Pulmonary artery endothelial cell (primary cell): ENCODE results near the gene SPINK4. TPM values are rescaled to one million over a fixed set of nuclear protein-coding genes. Genes with fewer than 3 reads are reported as not detected.

Source experiments
- DNase-seq: peaks from one replicate; pipeline ENCODE4 v3.0.0-alpha.2; 2011; ENCODE audit warnings: low read depth, low spot score
- total RNA-seq: library from RNA; depleted of rRNA; stranded (reverse); fragments of >200 nt; gene quantifications from 2 replicates; pipeline ENCODE4 v1.2.3, GENCODE V29; 2014

SPINK4 gene, protein sequence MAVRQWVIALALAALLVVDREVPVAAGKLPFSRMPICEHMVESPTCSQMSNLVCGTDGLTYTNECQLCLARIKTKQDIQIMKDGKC
- not detected in 2 replicates for total RNA-seq

DNA sequence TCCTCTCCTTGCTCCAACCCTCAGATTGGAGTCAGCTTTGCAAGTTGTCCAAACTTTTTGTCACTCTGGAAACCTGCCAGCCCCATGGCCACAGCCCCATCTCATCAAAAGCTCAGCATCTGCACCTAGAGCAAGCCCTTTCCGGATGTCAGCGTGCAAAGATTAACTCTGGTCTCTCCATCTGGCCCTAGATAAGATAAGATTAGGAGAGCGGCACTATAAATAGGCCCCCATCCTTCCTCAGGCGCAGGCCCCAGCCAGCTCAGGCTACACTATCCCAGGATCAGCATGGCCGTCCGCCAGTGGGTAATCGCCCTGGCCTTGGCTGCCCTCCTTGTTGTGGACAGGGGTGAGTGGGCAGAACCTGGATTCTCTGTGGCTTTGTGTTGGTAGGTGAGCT is at the start of gene SPINK4:
Gene SPINK4, plus strand, starts transcription at position 247 of the 400 bp plus-strand sequence. Its CDS starts 42 bp downstream, at position 289.
- DNase-seq: no peak

DNA sequence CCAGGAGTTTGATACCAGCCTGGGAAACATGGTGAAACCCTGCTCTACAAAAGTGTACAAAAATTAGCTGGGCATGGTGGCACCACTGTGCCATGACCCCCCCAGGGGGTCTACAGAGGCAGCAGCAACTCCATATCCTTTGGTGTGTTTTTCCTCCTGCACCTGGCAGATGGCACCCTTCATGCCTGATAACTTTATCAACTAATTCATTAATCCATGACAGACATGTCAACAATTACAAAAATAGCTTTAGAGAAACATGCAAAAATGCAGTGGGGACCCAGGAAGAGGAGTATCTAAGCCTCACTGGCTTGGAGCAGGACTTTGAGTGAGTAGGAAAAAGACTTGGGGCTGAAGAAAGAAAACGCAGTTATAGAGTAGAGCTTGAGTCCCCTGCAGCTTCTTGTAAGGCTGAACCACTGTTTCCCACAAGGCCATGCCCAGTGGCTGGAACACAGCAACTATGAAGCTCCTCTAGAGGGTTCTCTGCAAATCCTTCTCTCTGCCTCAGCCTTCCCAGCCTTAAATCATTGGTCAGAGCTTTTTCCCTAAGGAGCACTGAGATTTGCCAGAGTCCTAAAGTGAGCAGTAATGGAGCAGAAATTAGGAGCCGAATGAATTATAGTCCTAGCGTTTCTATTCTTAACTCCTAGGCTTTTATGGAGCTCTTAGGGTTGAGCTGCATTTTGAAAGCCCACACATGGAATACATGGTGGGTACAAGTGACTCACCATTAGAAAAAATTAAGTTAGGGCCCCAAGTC is 47.3 kb upstream of the SPINK4 start:
- no peak for DNase-seq

DNA sequence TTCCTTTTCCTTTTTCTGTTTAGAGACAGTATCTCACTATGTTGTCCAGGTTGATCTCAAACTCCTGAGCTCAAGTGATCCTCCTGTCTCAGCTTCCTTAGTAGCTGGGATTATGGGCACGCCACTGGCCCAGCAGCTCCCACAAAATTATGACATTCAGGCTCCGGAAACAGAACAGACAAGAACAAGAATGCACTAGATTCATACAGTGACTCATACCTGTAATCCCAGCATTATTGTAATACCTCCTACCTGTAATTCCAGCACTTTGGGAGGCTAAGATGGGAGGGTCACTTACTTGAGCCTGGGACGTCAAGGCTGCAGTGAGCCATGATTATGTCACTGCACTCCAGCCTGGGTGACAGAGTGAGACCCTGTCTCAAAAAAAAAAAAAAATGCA is 46.1 kb upstream of the SPINK4 start:
- DNase-seq: no peak

DNA sequence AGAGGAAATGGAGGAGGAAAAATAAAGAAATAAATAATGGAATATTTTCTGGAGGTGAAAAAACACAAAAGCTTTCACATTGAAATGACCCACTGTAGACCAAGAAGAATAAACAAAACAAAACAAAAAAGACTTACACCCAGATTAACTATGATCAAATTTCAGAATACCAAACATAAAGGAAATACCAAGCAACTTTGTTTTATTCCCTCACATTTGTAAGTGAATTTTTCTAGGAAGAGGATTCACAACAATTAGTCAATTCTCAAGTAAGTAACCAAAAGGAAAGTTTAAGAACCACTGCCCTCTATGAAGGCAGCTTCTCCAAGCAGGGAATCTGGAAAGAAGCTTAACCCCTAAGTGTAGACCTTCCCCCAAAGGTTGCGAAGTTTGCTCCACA is 43.2 kb upstream of the SPINK4 start:
- DNase-seq: no peak

DNA sequence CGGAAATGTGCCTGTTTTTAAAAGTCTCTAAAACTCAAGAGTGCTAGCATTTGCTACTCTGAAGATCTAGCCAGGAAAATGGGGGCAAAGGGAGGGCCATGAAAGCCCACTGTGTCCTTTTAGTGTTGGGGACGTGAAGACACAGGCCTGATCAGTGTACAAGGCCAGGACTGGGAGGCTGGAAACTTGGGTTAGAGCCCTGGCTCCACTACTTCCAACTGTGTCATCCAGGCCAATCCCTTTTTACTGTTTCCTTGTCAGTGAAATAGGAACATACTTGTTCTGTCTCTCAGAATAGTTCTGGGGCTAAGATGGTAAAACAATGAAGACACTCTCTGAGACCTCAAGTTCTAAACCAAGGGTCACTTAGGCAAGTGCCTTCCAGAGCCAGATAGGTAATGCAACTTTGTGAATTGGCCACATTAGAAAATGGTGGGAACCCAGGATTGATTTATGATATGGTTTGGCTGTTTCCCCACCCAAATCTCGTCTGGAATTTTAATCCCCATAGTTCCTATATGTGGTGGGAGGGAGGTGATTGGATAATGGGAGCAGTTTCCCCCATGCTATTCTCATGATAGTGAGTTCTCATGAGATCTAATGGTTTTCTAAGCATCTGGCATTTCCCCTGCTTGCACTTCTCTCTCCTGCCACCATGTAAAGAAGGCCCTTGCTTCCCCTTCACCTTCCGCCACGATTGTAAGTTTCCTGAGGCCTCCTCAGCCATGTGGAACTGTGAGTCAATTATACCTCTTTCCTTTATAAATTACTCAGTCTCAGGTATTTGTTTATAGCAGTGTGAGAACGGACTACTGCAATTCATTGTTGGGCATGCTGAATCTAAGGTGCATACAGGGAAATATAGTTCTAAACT is 42.5 kb upstream of the SPINK4 start:
- no peak for DNase-seq

DNA sequence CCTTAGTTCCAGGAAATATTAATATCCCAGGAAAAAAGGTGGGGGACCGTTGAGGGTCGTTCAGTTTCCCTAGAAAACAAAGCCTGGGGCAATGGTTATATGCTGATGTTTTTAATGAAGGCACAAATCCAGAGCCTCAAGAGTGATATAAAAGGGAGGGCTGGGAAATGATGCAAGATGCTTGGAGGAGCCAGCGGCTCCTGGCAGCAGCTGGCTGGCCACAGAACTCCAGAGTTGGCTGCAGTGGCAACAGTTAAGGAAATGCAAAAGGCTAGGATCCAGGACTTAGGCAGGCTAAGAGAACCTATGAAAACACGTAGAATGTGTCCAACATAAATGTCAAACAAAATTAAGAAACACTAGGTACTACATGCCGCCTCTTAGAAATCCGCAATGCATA is 41.8 kb upstream of the SPINK4 start:
- DNase-seq: no peak

DNA sequence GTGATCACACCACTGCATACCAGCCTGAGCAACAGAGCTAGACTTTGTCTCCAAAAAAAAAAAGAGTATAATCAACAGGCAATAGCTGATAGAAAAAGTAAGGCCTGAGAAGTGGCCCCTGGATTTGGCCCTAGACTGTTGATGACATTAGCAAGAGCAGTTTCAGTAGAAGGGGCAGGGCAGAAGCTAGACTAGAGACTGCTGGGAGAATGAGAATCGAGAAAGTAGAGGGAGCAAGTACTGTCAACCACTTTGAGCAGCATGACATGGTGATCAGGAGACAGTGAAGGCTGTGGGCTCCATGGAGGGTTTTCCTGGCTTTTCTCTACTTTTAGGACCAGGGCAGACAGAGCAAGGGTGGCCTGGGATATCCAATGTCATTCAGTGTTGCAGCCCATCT is 37.9 kb upstream of the SPINK4 start:
- DNase-seq: no peak

DNA sequence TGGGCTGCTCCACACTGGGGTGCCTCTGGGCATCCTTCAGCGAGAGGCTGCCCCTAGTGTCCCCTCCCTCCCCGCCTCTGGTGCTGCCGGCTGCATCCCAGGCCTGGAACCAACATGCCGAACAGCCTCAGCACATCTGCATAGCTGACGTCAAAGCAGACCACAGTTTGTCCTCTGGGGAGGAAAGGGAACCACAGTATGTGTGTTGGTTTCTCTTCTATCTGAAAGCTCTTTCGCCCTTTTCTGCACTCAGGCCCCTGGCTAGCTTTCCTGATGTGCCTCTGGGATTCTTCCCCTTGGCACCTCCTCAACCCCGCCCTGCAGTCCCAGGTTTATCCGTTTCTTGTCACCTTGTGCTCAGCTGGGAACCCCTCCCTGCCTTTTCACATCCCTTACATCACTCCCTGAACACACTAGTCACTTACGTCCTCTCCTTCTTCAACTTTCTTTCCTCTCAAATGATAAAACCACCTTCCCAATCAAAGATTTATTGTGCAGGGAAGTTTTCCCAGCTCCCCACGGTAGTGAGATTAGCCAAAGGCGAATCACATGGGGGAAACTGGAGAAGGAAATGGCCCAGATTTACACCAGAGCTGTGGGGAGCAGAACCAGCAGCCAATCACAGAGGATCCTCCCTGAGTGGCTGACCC is 37.3 kb upstream of the SPINK4 start:
- no peak for DNase-seq

DNA sequence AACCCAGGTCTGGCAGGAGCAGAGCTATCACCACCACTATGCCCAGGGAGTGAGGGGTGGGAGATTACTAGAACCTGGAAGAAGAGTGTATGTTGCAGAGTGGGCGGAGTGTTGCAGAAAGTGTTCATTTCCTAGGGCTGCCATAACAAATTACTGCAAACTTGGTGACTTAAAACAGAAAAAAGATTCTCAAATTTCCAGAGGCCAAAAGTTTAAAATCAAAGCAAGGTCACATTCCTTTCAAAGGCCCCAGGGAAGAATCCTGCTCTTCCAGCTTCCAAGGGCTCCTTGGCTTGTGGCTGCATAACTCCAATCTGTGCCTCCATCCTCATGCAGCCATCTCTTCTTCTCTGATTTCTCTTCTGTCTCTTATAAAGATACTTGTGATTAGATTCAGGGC is 30.6 kb upstream of the SPINK4 start:
- DNase-seq: no peak

DNA sequence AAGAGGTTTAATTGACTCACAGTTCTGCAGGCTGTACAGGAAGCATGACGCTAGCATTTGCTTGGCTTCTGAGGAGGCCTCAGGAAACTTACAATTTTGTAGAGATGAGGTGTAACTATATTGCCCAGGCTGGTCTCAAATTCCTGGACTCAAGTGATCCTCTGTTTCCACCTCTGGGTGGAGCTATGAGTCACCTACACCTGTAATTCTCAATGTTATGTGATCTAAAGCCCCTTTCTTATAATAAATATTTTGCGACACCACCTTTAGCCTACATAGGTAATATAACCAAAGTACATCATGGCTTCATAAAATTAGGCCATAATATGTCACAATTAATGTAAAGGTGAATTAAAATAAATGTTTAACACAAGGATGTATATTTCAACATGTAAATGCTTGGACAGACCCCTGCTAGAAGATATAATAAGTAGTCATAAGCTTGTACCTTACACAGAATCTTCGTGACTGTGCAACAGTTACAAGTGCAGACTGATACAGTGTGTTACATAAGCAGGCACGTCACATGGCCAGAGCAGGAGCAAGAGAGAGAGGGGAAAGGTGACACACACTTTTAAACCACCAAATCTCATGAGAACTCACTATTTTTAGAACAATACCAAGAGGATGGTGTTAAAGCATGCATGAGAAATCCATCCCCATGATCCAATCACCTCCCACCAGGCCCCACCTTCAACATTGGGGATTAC is 29.8 kb upstream of the SPINK4 start:
- no peak for DNase-seq

DNA sequence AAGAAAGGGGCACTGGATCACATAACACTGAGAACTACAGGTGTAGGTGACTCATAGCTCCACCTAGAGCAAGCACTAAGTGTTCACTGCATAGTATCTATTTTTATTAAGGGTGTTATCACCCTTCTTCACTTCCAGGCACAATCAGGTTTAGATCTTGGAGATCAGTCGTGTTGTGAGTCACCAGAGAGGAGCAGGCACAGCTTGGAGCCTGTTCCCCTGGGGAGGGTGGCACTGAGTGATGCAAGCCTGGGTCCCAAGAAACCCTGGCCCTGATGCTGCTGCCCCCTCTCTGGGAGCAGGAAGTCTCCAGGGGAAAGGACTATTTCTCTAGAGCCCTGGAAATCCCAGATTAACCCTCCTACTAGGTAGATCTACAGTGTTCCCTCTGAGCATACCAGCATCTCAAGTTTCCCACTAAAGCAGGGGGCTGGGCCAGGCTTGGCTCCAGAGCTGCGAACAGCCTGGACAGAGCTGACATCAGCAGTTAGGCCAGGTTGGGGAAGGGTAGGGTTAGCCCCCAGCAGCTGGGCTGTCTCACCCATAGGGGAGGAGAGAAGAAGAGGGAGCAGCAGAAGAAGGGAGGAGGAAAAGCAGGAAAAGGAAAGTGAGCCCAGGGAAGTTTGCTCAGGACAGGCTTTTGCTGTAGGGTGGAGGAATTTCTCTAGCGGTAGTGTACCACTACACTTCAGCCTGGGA is 28.1 kb upstream of the SPINK4 start:
- no peak for DNase-seq

DNA sequence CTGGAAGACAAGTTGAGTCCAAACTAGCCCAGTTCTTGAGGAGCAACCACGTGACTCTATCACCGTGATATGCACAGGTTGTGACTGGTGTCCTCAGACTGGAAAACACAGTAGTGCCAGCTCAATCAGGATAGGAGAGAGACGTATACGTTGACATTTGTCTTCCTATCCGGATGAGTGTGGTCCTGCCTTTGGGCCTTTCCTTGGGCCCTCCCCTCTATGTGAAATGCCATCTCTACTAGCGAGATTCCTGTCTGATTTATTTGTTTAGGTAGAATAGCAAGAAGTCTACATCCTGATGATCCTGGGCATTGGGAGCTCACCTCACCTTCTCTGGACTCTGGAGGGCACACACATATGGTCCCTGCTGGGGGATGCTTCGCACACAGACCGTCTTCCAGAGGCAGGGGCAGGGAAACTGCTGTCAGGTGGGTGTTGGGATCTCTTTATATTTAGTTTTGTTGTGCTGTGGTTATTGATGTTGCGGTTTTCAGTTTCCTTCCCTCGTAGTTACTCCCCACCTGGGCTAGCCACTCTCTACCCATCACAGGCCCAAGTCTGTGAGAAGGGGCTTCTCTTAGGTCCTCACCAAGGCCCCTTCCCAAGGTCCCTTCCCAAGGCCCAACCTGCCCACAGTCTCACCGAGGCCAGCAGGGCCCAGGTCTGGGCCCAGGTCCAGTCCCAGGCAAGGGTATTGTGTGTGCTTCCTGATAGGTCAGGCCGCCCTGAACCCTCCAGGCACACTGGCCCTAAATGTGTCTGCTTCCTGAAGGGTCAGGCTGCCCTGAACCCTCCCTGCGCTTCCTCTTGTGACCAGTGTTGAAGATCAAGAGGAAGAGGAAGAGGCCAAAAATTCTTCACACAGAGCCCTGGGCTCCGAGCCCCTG is 19.0 kb upstream of the SPINK4 start:
- no peak for DNase-seq

DNA sequence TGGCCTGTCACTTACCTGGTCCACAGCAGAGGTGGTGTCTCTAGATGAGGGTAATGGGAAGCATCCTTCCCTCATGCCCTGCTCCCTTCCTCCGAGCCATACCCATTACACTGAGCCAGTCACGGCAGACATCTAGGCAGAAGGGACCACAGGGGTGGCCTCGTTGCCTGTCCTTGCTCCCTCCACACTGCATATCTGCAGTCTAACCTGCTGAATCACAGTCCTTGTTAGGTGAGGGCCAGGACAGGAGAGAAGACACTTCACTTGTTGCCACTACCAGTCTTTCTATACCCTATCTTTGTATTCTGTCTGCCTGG is 18.4 kb upstream of the SPINK4 start:
- DNase-seq: no peak

DNA sequence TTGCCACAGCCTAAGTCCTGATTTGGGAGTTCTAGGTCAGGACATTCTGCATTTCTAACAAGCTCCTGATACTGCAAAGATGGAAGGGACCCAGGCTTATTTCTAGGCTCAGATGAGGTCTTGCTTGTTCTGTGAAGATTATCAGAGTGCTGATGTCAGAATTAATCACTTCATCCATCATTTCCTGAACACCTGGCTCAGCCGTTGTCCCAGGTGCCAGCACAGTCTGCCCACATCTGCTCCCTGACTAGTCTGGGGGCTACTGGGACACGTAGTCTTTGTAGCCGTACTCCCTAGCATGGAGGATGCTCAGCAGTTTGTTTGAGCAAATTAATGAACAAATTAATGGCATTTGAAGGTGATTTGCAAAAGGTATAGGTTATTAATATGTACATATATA is 17.9 kb upstream of the SPINK4 start:
- no peak for DNase-seq

DNA sequence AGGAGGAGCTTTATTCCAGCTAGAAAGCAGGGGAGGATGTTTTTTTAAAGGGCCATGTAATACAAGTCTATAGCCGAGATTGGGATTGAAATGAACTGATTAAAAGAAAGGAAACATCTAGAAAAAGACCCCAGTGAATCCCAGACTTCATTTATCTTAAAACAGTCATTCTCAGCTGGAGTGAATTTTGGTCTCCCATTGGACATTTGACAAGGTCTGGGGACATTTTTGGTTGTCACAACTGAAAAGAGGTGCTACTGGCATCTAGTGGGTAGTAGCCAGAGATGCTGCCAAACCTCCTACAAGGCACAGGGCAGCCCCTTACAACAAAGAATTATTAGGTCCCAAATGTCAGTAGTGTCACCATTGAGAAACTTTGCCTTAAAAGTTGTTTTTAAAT is 16.3 kb upstream of the SPINK4 start:
- DNase-seq: no peak

DNA sequence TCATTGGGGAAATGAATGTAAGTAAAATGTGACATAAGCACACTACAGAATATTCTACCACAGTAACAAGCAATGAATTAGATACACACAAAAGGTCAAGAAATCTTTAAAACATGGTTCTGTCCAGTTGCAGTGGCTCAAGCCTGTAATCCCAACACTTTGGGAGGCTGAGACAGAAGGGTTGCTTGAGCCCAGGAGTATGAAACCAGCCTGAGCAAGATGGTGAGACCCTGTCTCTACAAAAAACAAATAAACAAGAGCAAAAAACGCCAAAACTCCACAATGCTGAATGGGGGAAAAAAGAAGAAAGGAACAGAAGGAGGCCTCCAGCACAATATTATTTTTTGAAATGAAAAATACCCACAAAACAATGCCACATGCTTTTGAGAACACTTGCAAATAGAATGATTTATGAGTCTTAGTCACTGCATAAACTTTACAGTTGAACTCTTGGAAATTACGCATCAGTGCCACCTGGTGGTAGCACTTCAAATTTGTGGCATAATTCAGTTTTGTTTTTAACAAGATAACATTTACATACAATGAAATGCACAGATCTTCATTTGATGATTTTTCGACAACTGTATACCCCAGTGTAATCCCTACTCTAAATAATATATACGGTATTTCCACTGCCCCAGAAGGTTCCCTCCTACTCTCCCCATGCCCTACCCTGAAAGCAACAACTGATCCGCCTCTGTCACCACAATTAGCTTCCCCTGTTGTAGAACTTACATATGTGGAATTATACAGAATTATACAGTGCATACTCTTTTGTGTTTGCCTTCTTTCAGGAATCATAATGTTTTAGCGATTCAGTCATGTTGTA is 14.4 kb upstream of the SPINK4 start:
- peak; percentile 46 for DNase-seq

DNA sequence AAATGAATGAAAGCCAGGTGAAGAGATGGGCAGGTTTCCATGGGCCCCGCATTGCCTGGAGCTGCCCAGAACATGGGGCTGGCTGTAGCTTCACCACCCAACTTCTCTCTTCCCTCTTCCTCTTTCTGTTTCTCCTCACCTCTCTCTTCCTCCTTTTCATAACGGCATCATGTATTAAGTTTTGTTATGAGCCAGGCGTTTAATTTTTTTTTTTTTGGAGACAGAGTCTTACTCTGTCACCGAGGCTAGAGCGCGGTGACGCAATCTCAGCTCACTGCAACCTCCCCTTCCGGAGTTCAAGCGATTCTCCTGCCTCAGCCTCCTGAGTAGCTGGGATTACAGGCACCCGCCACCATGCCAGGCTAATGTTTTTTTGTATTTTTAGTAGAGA is 13.0 kb upstream of the SPINK4 start:
- no peak for DNase-seq

DNA sequence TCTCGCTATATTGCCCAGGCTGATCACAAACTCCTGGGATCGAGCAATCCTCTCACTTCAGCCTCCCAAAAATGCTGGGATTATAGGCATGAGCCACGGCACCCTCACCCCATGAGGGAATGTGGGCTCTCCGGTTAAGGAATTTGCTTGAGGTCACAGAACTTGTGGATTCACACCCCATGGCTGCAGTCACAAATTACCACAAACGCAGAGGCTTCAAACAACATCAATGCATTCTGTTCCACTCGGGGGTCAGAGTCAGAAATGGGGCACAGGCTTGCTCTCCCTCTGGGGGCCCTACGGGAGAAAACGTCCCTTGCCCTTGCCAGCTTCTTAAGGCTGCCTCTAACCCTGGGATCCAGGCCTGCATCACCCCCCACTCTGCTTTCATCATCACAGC is 12.2 kb upstream of the SPINK4 start:
- DNase-seq: no peak

DNA sequence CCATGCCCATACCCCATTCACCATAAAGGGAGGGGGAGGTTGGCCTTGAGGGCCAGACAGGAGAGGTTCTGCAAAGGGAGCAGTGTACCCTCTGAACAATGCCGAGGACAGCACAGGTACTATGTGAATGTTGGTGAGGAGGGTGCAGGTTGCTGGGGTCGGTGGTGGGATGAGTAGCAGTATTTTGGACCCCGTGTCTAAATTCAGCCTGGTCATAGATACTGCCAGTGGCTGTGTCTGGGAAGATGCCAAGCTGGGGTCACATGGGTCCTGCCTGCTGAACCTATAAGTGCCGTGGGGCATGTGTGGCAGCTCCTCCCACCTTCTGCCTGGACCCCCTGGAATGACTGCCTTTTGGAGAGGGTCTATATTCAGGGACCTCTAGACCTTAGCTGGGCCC is 11.4 kb upstream of the SPINK4 start:
- DNase-seq: no peak
